Nephron progenitor cell (in vitro differentiated cells): ENCODE results near the gene SPDL1.

Experiments used
- DNase-seq: peaks from one replicate; pipeline ENCODE4 v3.0.0; 2021
- H3K27ac Mint-ChIP-seq: 2 replicates; pipeline ENCODE4 v1.8.0; 2021; ENCODE audit warnings: mild to moderate bottlenecking, moderate library complexity, mixed read lengths
- H3K27me3 Mint-ChIP-seq: 2 replicates; pipeline ENCODE4 v1.8.0; 2021; ENCODE audit warnings: mild to moderate bottlenecking, low read depth, mixed read lengths; ENCODE audit not compliant: poor library complexity
- H3K36me3 Mint-ChIP-seq: 2 replicates; pipeline ENCODE4 v1.8.0; 2021; ENCODE audit warnings: low read depth, mixed read lengths
- H3K4me1 Mint-ChIP-seq: 2 replicates; pipeline ENCODE4 v1.8.0; 2021; ENCODE audit warnings: mixed read lengths
- H3K4me3 Mint-ChIP-seq: 2 replicates; pipeline ENCODE4 v1.8.0; 2021; ENCODE audit warnings: mild to moderate bottlenecking, moderate library complexity, mixed read lengths
- H3K9me3 Mint-ChIP-seq: 2 replicates; pipeline ENCODE4 v1.8.0; 2021; ENCODE audit warnings: mild to moderate bottlenecking, moderate library complexity, mixed read lengths
- TF ChIP-seq, protein P1 (sequence below): fragments of 200-600 bp; sonication (generic); IDR thresholded peaks from 2 replicates; pipeline ENCODE4 v1.5.0; 2021; ENCODE audit warnings: antibody characterized with exemption

Gene SPDL1

GRCh38 chr5:169626779-169627178 lies 43.2 kb downstream of the SPDL1 start:
- no peak overlapping the region for H3K4me3 Mint-ChIP-seq
- TF ChIP-seq, protein P1, sequence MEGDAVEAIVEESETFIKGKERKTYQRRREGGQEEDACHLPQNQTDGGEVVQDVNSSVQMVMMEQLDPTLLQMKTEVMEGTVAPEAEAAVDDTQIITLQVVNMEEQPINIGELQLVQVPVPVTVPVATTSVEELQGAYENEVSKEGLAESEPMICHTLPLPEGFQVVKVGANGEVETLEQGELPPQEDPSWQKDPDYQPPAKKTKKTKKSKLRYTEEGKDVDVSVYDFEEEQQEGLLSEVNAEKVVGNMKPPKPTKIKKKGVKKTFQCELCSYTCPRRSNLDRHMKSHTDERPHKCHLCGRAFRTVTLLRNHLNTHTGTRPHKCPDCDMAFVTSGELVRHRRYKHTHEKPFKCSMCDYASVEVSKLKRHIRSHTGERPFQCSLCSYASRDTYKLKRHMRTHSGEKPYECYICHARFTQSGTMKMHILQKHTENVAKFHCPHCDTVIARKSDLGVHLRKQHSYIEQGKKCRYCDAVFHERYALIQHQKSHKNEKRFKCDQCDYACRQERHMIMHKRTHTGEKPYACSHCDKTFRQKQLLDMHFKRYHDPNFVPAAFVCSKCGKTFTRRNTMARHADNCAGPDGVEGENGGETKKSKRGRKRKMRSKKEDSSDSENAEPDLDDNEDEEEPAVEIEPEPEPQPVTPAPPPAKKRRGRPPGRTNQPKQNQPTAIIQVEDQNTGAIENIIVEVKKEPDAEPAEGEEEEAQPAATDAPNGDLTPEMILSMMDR, result no peak
- DNase-seq, result no peak
- H3K27me3 Mint-ChIP-seq, result peaks cover 10% of the 10 kb centered on the region
- H3K9me3 Mint-ChIP-seq, result peaks cover 21% of the 10 kb centered on the region
- no peak overlapping the region for H3K27ac Mint-ChIP-seq
- H3K4me1 Mint-ChIP-seq, result no peaks in the 10 kb centered on the region
- no peaks in the 10 kb centered on the region for H3K36me3 Mint-ChIP-seq

- H3K4me3 Mint-ChIP-seq, result no peak overlapping the region
- TF ChIP-seq, protein P1, result no peak
- H3K9me3 Mint-ChIP-seq, result peaks cover 21% of the 10 kb centered on the region
- H3K27ac Mint-ChIP-seq, result no peak overlapping the region
- H3K36me3 Mint-ChIP-seq, result no peaks in the 10 kb centered on the region
- DNase-seq, result no peak
- H3K27me3 Mint-ChIP-seq, result peaks cover 15% of the 10 kb centered on the region
- H3K4me1 Mint-ChIP-seq, result no peaks in the 10 kb centered on the region
Observed at GRCh38 chr5:169627551-169627950, 44.0 kb downstream of the SPDL1 start.

DNA sequence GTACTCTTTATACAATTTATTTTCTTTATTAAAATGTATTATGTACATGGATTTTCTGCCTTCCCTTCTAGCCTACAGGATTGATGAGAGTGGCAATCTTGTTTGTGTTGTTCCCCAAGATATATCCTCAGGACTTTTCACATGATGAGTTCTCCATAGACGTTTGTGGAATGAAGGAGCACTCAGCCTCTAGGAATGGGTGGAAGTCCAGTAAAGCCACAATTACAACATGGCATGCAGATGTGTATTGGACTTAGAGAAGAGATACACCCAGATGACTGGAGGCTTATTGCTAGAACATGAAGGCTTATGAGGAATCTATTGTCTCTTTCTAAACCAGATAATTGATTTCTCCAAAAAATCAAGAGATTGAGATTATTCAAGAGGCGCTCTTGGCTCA lies 45.3 kb downstream of the SPDL1 start:
- Mint-ChIP-seq H3K27ac (no peak overlapping the region), H3K4me1 (no peaks in the 10 kb centered on the region), H3K4me3 (no peak overlapping the region), H3K36me3 (no peaks in the 10 kb centered on the region), H3K27me3 (peaks cover 13% of the 10 kb centered on the region), H3K9me3 (peaks cover 17% of the 10 kb centered on the region)
- no peak for DNase-seq
- TF ChIP-seq, protein P1, result no peak

DNA sequence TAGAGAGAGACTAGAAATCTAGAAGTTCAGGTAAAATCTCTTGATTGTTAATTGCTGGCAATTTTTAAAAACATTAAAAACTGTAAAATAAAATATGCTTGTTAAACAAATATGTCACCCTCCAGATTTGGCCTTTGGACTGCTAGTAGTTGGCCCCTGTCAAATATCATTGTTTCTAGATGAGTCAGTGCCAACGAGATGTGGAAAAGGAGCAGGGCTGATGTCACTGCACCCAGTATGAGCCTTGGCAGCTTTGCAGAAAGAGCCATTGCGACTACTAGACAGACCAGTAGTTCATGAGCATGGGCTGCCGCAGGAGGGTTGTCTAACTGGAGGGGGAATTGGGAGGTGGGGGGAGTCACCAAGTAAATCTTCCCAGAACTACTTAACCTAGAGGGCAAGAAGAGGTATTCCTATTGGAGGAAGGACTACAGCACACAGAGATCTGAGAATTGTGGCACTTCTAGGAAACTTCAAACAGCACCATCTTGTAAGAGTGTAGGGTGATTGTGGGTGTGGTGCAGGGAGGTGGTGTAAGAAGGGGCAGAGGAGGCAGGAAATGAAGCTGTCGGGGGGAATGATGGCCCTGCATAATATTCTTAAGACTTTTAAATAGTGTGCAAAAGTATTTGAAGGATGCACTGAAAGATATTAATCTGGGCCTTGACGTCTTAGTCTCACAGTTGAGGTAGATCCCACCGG lies 46.4 kb downstream of the SPDL1 start:
- TF ChIP-seq, protein P1, result no peak
- Mint-ChIP-seq H3K27ac (no peak overlapping the region), H3K27me3 (peaks cover 11% of the 10 kb centered on the region), H3K4me3 (no peak overlapping the region), H3K36me3 (no peaks in the 10 kb centered on the region), H3K9me3 (peaks cover 14% of the 10 kb centered on the region), H3K4me1 (no peaks in the 10 kb centered on the region)
- no peak for DNase-seq

DNA sequence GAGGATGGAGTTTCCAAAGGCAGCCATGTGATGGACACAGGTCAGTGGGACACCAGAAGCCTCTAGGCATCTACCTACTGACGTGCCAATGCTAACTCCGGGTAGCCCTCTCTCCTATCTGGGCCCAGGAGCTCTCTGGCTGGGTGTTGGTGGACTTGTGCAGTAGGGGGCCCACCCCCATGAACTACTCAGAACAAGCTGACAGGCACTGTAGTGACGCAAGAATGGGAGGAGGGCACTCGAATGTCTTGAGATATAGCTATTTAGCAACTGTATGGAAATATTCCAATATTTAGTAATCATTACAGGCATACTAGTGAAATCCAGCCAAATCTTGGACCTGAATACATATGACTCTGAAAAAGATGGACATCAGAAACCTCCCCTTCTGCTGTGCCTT lies 47.8 kb downstream of the SPDL1 start:
- H3K9me3 Mint-ChIP-seq, result peaks cover 15% of the 10 kb centered on the region
- H3K36me3 Mint-ChIP-seq, result no peaks in the 10 kb centered on the region
- no peak for DNase-seq
- H3K27ac Mint-ChIP-seq, result no peak overlapping the region
- TF ChIP-seq, protein P1, result no peak
- H3K27me3 Mint-ChIP-seq, result peaks cover 18% of the 10 kb centered on the region
- no peak overlapping the region for H3K4me3 Mint-ChIP-seq
- no peaks in the 10 kb centered on the region for H3K4me1 Mint-ChIP-seq

GRCh38 chr5:169632946-169633345 lies 49.4 kb downstream of the SPDL1 start:
- Mint-ChIP-seq H3K36me3 (no peaks in the 10 kb centered on the region), H3K4me1 (peaks cover 4% of the 10 kb centered on the region), H3K4me3 (no peak overlapping the region), H3K9me3 (peaks cover 19% of the 10 kb centered on the region), H3K27ac (no peak overlapping the region), H3K27me3 (peaks cover 33% of the 10 kb centered on the region)
- TF ChIP-seq, protein P1, result no peak
- DNase-seq, result no peak
